HG03439 (cell line): ENCODE results near the gene DHX29.

Source experiments
- ATAC-seq: cut with Tn5 transposase; IDR thresholded peaks from one replicate; pipeline ENCODE4 v1.9.1; 2021; ENCODE audit warnings: mild to moderate bottlenecking, moderate library complexity; ENCODE audit not compliant: unreplicated experiment

DHX29 gene

GRCh38 chr5:55316289-55316688 is 8.8 kb upstream of the DHX29 start:
- no peak for ATAC-seq

DNA sequence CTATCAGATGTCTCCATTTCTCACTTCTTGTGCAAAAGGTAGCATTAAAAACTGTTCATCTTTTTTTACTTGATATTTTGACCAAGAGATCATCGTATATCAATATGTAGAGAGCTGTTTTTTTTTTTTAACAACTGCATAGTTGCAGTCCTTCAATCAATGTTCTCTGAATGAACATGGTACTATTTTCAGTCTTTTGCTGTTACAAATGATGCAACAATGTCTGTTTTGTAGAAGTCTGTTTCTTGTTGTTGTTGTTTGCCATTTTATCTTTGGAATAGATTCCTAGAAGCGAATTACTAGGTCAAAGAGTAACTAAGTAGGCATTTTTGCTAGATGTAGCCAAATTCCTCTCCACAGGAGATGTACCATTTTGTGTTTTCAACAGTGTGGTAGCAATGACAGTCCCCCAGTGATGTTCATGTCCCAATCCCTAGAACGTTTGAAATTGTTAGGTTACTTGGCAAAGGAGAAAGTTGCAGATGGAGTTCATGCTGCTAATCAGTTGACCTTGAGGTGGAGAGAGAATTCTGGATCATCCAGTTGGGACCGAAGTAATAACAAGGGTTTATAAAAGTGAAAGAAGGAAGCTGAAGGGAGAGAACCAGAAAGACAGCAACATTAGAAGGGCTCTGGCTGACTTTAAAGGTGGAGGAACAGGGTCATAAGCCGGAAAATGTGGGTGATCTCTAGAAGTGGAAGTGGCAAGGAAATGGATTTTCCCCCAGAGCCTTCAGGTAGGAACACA is 6.5 kb upstream of the DHX29 start:
- no peak for ATAC-seq

DNA sequence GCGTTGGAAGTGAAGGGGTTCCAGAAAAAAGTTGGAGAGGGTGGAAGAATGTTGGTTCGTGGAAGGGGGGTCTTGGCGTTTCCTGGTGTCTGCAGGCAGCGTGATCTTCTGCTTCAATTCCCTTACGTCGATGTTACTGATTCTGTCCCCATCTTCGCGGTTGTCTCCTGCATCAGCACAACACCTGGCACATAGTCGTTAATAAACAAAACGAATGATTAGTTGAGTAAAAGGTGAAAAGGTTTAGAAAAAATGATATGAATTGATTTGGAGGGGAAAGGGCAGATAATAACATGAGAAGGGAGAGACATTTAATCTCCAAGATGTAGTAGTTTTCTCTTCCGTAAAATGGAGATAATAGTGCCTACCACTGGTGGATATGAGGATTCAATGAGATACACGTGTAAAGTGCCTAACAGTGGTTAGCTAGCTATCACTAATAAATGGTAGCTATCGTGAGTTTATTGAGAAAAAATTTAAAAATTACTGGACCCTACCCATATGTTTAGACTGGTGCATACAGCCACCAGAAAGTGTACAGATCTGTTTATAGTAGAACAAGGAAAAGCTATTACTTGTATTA is 851 bp upstream of the DHX29 start:
- ATAC-seq = no peak

DNA sequence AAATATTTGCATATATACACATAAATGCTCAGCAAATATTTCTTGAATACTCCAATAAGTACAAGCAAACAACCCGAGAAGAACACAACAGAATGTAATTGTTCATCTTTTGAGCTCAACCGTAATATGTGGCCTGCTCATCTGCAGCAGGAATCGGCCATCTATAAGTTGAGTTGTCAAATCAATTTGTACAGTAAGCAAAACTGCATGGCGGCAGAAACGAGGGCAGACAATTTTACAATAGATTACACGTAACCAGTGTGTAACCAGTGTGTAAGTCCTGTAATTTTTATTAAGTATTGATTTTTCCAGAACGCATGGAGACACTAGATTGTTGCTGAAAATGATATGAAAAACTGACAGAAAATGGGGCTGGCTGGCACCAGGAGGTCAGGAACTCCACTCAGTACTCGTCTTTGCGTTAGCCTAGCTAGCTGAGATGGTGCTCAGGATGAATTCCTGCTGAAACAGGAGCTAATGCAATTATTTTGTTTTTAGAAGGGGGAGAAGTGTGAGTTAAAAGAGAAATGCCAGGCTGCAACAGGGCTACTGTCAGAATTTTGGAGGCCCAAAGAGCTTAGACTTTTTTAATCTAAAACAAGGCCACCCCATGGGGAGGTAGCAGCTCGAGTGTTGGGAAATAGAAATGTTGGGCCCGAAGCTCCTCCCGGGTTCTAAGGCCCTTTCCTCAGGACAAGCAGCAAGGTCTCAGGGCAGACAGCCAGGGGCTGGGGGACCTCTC is 682 bp downstream of the DHX29 start:
- ATAC-seq = no peak

DNA sequence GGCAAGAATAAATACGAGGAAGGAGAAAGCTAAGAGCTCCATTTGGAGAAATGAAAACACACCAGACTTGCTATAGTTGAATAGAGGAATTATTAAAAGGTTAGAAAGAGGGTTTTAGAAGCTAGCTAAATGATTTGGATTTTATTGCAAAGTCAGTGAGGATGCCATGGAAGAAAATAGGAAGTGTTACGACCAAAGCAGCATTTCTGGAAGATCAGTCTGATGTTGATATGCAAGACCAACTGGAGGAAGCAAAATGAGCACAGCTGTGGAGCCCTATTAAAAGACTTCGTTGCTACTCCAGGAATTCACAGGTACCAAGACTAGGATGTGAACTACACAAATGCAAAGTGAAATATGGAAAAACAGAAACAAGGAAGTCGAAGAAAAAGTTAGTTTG is 2.1 kb downstream of the DHX29 start:
- no peak for ATAC-seq

DNA sequence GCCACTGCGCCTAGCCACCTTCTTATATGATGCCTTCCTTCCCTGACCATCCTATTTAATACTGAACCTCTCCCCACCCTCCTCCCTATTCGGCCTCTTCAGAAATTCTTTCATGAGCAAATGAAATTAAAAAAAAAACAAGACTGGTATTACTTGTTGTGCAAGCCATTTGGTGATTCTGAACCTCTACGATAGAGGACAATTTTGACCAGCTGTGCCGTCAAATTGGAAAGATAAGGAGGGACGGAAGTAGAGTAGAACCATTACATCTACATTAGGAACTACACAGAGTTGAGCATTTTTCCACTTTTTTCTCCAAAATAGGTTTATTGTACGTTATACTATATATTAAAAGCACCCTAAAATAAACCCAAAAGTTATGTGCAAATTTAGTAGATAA is 2.9 kb downstream of the DHX29 start:
- ATAC-seq = no peak

DNA sequence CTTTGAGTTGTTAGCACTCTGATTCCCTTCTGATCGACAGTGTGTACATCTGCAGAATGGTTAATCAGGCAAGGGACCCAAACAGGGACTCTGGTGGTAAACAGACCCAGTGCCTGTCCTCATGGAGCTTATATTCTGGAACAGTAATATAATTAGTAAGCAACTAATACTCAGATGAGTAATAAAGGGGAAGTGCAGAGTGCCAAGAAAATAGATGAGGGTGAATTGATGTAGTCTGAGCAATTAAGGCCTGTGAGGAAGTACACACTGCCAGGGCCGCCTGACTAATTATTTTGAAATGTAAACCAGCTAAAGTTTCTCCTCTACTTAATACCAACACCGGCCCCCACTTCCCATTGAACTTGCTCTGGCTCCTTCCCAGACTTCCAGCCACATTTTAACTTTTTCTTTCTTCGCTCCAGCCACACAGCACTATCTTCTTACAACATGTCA is 4.2 kb downstream of the DHX29 start:
- ATAC-seq = no peak

- ATAC-seq = no peak
These were observed 6.6 kb downstream of the DHX29 start for GRCh38 chr5:55300890-55301289.

- no peak for ATAC-seq
These were observed 12.6 kb downstream of the DHX29 start for GRCh38 chr5:55294935-55295334.

DNA sequence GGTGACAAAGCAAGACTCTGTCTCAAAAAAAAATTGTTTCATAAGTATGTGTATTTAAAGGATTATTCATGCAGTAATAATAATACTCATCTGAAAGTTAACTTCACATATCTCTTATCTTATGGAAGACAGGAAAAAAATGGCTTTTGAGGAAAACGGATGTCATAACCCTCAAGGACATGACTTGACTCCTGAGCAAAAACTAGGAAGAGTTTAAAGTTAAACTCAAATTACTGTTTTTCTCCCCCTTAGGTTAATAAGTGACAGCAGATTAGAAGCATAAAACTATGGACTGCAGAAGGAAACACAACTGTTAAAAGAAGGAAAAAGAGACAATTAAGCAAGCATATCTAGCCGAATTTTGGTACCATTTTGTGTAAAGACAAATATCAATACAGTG is 16.5 kb downstream of the DHX29 start:
- ATAC-seq = no peak

DNA sequence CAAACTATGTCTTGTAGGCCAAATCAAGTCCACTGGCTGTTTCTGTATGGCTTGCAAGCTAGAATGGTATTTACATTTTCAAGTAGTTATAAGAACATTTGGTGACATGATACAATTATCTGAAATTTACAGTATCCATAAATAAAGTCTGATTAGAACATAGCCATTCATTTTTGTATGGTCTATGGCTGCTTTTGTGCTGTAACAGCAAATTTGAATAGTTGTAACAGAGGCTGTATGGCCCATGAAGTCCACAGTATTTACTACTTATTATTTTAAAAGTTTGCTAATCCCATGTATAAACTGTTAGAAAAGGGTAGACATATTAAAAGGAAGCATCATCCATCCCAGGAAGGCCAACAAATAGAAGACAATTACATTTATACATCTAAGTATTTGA is 17.7 kb downstream of the DHX29 start:
- no peak for ATAC-seq

- no peak for ATAC-seq
These were observed 21.0 kb downstream of the DHX29 start for GRCh38 chr5:55286411-55286933.

DNA sequence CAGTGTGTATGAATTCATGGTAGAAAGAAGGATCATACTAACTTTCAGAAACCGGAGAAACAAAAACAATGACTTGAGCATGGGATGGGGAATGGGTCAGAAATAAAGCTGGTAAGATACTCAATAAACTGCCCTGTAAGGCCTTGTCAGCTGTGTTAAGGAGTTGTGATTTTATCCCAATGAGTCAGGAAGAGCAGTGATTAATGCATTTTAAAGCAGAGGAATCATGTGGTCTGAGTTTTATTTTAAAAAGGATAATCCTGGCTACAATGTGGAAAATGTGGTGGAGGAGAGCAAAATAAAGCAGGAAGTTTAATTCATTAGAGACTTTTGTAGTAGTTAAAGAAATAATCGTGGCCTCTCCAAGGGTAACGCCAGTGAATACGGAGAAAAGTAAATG is 28.7 kb downstream of the DHX29 start:
- no peak for ATAC-seq

- ATAC-seq = no peak
These were observed 30.7 kb downstream of the DHX29 start for GRCh38 chr5:55276771-55277170.

- no peak for ATAC-seq
These were observed 49.2 kb downstream of the DHX29 start for GRCh38 chr5:55258339-55258738.

GRCh38 chr5:55254802-55255201 is 52.7 kb downstream of the DHX29 start:
- ATAC-seq = no peak

- ATAC-seq = no peak
These were observed 57.4 kb downstream of the DHX29 start for GRCh38 chr5:55250064-55250463.

DNA sequence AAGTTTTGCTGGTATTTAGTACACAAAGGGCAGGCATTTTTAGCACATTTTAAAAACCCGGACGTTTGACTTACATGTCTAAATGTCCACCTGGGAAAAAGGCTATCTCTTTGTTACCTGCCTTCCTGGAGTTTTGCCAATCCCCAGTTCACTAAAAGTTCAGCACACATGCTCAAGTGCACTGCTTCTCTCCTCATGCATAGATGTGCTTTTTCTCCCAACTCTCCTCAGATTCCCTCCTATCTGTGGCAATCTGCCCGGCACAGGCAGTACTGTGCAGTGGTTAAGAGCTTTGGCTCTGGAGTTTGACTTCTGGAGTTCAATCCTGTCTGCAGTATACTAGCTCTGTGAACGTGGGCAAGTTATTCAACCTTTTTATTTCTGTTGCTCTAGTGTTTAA is 65.7 kb downstream of the DHX29 start:
- no peak for ATAC-seq

GRCh38 chr5:55236800-55237199 is 70.7 kb downstream of the DHX29 start:
- ATAC-seq = no peak

- ATAC-seq = no peak
These were observed 73.3 kb downstream of the DHX29 start for GRCh38 chr5:55234121-55234700.
